ENCODE measurements around the gene TRIO.

TRIO gene

GRCh38 chr5:14332746-14333145 lies 189.6 kb downstream of the TRIO start:
- H3K36me3 ChIP-seq (ENCODE audit: control insufficient read depth, insufficient read depth, low read length) = peaks cover 26% of the 10 kb centered on the region
- no peaks in the 10 kb centered on the region for H3K27me3 ChIP-seq (replicated peaks; ENCODE audit: control insufficient read depth, insufficient read depth, low read length)
- no peak overlapping the region for H3K4me3 ChIP-seq (replicated peaks; ENCODE audit: low read depth, low read length)
- DNase-seq (ENCODE audit: extremely low read depth, insufficient read length) = no peak
- TF ChIP-seq, protein P1, sequence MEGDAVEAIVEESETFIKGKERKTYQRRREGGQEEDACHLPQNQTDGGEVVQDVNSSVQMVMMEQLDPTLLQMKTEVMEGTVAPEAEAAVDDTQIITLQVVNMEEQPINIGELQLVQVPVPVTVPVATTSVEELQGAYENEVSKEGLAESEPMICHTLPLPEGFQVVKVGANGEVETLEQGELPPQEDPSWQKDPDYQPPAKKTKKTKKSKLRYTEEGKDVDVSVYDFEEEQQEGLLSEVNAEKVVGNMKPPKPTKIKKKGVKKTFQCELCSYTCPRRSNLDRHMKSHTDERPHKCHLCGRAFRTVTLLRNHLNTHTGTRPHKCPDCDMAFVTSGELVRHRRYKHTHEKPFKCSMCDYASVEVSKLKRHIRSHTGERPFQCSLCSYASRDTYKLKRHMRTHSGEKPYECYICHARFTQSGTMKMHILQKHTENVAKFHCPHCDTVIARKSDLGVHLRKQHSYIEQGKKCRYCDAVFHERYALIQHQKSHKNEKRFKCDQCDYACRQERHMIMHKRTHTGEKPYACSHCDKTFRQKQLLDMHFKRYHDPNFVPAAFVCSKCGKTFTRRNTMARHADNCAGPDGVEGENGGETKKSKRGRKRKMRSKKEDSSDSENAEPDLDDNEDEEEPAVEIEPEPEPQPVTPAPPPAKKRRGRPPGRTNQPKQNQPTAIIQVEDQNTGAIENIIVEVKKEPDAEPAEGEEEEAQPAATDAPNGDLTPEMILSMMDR (IDR thresholded peaks at IDR 0.05; ENCODE audit: insufficient read depth, low read length, poor library complexity, severe bottlenecking) = no peak

DNA sequence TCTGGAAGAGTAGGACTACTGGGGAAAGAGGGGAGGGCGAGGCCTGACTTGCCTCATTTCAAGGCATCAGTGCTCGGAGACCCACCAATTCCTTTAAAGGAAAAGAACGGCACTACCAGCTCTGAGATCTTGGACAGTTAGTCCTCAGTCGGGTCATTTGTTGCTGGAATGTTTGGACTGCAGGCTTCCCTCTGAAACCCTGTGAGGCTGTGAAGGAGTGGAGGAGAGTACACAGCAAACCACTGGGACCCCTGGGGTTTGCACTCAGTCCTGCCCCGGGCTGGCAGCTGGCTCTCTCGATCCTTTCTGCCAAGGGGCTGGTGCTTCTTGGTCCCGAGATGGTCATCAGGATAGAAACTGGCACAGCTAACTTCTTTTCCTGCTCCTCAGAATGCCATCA lies 194.5 kb downstream of the TRIO start:
- Histone ChIP-seq H3K27me3 (replicated peaks; ENCODE audit: control insufficient read depth, insufficient read depth, low read length) (no peaks in the 10 kb centered on the region), H3K4me3 (replicated peaks; ENCODE audit: low read depth, low read length) (no peak overlapping the region), H3K36me3 (ENCODE audit: control insufficient read depth, insufficient read depth, low read length) (peaks cover 32% of the 10 kb centered on the region)
- TF ChIP-seq, protein P1 (IDR thresholded peaks at IDR 0.05; ENCODE audit: insufficient read depth, low read length, poor library complexity, severe bottlenecking) = no peak
- no peak for DNase-seq (ENCODE audit: extremely low read depth, insufficient read length)

- TF ChIP-seq, protein P1 (IDR thresholded peaks at IDR 0.05; ENCODE audit: insufficient read depth, low read length, poor library complexity, severe bottlenecking) = no peak
- no peaks in the 10 kb centered on the region for H3K27me3 ChIP-seq (replicated peaks; ENCODE audit: control insufficient read depth, insufficient read depth, low read length)
- no peak overlapping the region for H3K4me3 ChIP-seq (replicated peaks; ENCODE audit: low read depth, low read length)
- H3K36me3 ChIP-seq (ENCODE audit: control insufficient read depth, insufficient read depth, low read length) = peaks cover 27% of the 10 kb centered on the region
- DNase-seq (ENCODE audit: extremely low read depth, insufficient read length) = no peak
Measured at GRCh38 chr5:14339468-14339867, 196.3 kb downstream of the TRIO start.

- Histone ChIP-seq H3K36me3 (ENCODE audit: control insufficient read depth, insufficient read depth, low read length) (peaks cover 22% of the 10 kb centered on the region), H3K4me3 (replicated peaks; ENCODE audit: low read depth, low read length) (no peak overlapping the region), H3K27me3 (replicated peaks; ENCODE audit: control insufficient read depth, insufficient read depth, low read length) (no peaks in the 10 kb centered on the region)
- no peak for DNase-seq (ENCODE audit: extremely low read depth, insufficient read length)
- TF ChIP-seq, protein P1 (IDR thresholded peaks at IDR 0.05; ENCODE audit: insufficient read depth, low read length, poor library complexity, severe bottlenecking) = no peak
Measured at GRCh38 chr5:14341571-14342230, 198.6 kb downstream of the TRIO start.

- peaks cover 21% of the 10 kb centered on the region for H3K36me3 ChIP-seq (ENCODE audit: control insufficient read depth, insufficient read depth, low read length)
- H3K27me3 ChIP-seq (replicated peaks; ENCODE audit: control insufficient read depth, insufficient read depth, low read length) = no peaks in the 10 kb centered on the region
- TF ChIP-seq, protein P1 (IDR thresholded peaks at IDR 0.05; ENCODE audit: insufficient read depth, low read length, poor library complexity, severe bottlenecking) = no peak
- DNase-seq (ENCODE audit: extremely low read depth, insufficient read length) = no peak
- H3K4me3 ChIP-seq (replicated peaks; ENCODE audit: low read depth, low read length) = no peak overlapping the region
Measured at GRCh38 chr5:14342306-14342705, 199.2 kb downstream of the TRIO start.

DNA sequence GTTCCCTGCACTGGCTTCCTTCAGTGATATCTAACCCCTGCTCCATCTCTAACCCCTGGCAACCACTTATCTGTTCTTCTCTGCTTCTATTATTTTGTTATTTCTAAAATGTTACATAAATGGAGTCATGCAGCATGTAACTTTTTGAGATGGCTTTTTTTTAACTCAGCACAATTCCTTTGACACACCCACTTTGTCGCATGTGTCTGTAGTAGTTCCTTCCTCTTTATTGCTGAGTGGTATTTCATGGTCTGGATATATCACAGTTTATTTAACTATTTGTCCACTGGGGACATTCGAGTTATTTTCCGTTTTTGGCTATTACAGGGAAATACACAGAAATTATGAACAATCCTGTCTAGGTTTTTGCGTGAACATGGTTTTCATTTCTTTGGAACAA lies 200.2 kb downstream of the TRIO start:
- H3K36me3 ChIP-seq (ENCODE audit: control insufficient read depth, insufficient read depth, low read length) = peaks cover 15% of the 10 kb centered on the region
- no peaks in the 10 kb centered on the region for H3K27me3 ChIP-seq (replicated peaks; ENCODE audit: control insufficient read depth, insufficient read depth, low read length)
- TF ChIP-seq, protein P1 (IDR thresholded peaks at IDR 0.05; ENCODE audit: insufficient read depth, low read length, poor library complexity, severe bottlenecking) = no peak
- H3K4me3 ChIP-seq (replicated peaks; ENCODE audit: low read depth, low read length) = no peak overlapping the region
- DNase-seq (ENCODE audit: extremely low read depth, insufficient read length) = no peak
